ENCODE measurements around the gene COL26A1.
"Not testable (repeated sequence)": the region's sequence is repeated elsewhere in the genome, so short reads cannot be mapped to it uniquely, and the experiment has no call there.

COL26A1 gene

GRCh38 chr7:101494602-101495329 is 132.1 kb downstream of the COL26A1 start:
- DNase-seq (ENCODE audit: low read depth in 2 of 2) = no peak

GRCh38 chr7:101496017-101496416 is 133.3 kb downstream of the COL26A1 start:
- DNase-seq (ENCODE audit: low read depth in 2 of 2) = no peak

GRCh38 chr7:101501351-101501750 is 138.7 kb downstream of the COL26A1 start:
- DNase-seq (ENCODE audit: low read depth in 2 of 2) = no peak

GRCh38 chr7:101502466-101503098 is 139.9 kb downstream of the COL26A1 start:
- DNase-seq (ENCODE audit: low read depth in 2 of 2) = no peak

GRCh38 chr7:101505510-101505909 is 142.8 kb downstream of the COL26A1 start:
- DNase-seq (ENCODE audit: low read depth in 2 of 2) = not testable (repeated sequence)

- no peak for DNase-seq (ENCODE audit: low read depth in 2 of 2)
Observed at GRCh38 chr7:101506531-101506930, 143.9 kb downstream of the COL26A1 start.

- no peak for DNase-seq (ENCODE audit: low read depth in 2 of 2)
Observed at GRCh38 chr7:101507327-101507726, 144.7 kb downstream of the COL26A1 start.

- no peak for DNase-seq (ENCODE audit: low read depth in 2 of 2)
Observed at GRCh38 chr7:101507791-101508252, 145.1 kb downstream of the COL26A1 start.

GRCh38 chr7:101510297-101510696 is 147.6 kb downstream of the COL26A1 start:
- no peak for DNase-seq (ENCODE audit: low read depth in 2 of 2)

GRCh38 chr7:101511965-101512364 is 149.3 kb downstream of the COL26A1 start:
- DNase-seq (ENCODE audit: low read depth in 2 of 2) = no peak

GRCh38 chr7:101516851-101517250 is 154.2 kb downstream of the COL26A1 start:
- no peak for DNase-seq (ENCODE audit: low read depth in 2 of 2)

- no peak for DNase-seq (ENCODE audit: low read depth in 2 of 2)
Observed at GRCh38 chr7:101517304-101517703, 154.6 kb downstream of the COL26A1 start.

GRCh38 chr7:101518336-101518735 is 155.7 kb downstream of the COL26A1 start:
- DNase-seq (ENCODE audit: low read depth in 2 of 2) = no peak

GRCh38 chr7:101519324-101520023 is 156.8 kb downstream of the COL26A1 start:
- DNase-seq (ENCODE audit: low read depth in 2 of 2) = no peak

- DNase-seq (ENCODE audit: low read depth in 2 of 2) = no peak
Observed at GRCh38 chr7:101521430-101521925, 158.8 kb downstream of the COL26A1 start.

- no peak for DNase-seq (ENCODE audit: low read depth in 2 of 2)
Observed at GRCh38 chr7:101522021-101522420, 159.3 kb downstream of the COL26A1 start.

- no peak for DNase-seq (ENCODE audit: low read depth in 2 of 2)
Observed at GRCh38 chr7:101527844-101528667, 165.4 kb downstream of the COL26A1 start.

GRCh38 chr7:101529560-101529959 is 166.9 kb downstream of the COL26A1 start:
- no peak for DNase-seq (ENCODE audit: low read depth in 2 of 2)

GRCh38 chr7:101531726-101532357 is 169.2 kb downstream of the COL26A1 start:
- DNase-seq (ENCODE audit: low read depth in 2 of 2) = no peak

- no peak for DNase-seq (ENCODE audit: low read depth in 2 of 2)
Observed at GRCh38 chr7:101532400-101533102, 169.9 kb downstream of the COL26A1 start.

- DNase-seq (ENCODE audit: low read depth in 2 of 2) = no peak
Observed at GRCh38 chr7:101533103-101533465, 170.4 kb downstream of the COL26A1 start.

Measured in stimulated activated CD8-positive, alpha-beta memory T cell treated with anti-CD3 and anti-CD28 coated beads, Interleukin-15, amount 100 ng/mL, for 4 hours (primary cell).